HG03103 (cell line): Measurements from ENCODE around the gene NAT9.

Source experiments
- ATAC-seq: cut with Tn5 transposase; IDR thresholded peaks from one replicate; pipeline ENCODE4 v1.9.1; 2021; ENCODE audit warnings: low read depth; ENCODE audit not compliant: unreplicated experiment

Gene NAT9

GRCh38 chr17:74733365-74734122 is 42.6 kb downstream of the NAT9 start:
- no peak for ATAC-seq

- no peak for ATAC-seq
These were observed 43.9 kb downstream of the NAT9 start for GRCh38 chr17:74732042-74732867.

GRCh38 chr17:74731347-74731605 is 44.9 kb downstream of the NAT9 start:
- ATAC-seq, result no peak

GRCh38 chr17:74730491-74731346 is 45.4 kb downstream of the NAT9 start:
- ATAC-seq, result no peak

GRCh38 chr17:74729866-74730265 is 46.3 kb downstream of the NAT9 start:
- no peak for ATAC-seq

- ATAC-seq, result no peak
These were observed 46.8 kb downstream of the NAT9 start for GRCh38 chr17:74729368-74729767.

GRCh38 chr17:74728702-74729075 is 47.5 kb downstream of the NAT9 start:
- ATAC-seq, result no peak

- no peak for ATAC-seq
These were observed 48.0 kb downstream of the NAT9 start for GRCh38 chr17:74728033-74728701.

- no peak for ATAC-seq
These were observed 51.0 kb downstream of the NAT9 start for GRCh38 chr17:74725111-74725510.

- ATAC-seq, result no peak
These were observed 52.3 kb downstream of the NAT9 start for GRCh38 chr17:74723891-74724290.

GRCh38 chr17:74722782-74723181 is 53.4 kb downstream of the NAT9 start:
- no peak for ATAC-seq
